Ishikawa (cell line): Measurements from ENCODE around the gene PEX11G.

ENCODE experiments used
- CEBPB ChIP-seq: IDR thresholded peaks from 2 replicates; pipeline ENCODE4 v1.6.1; 2012
- EGR1 ChIP-seq: IDR thresholded peaks from 2 replicates; pipeline ENCODE4 v1.6.1; 2012
- EP300 ChIP-seq: IDR thresholded peaks from 2 replicates; pipeline ENCODE4 v1.6.1; 2012; ENCODE audit warnings: borderline replicate concordance
- FOXM1 ChIP-seq: IDR thresholded peaks from 2 replicates; pipeline ENCODE4 v1.6.1; 2012; ENCODE audit warnings: low read depth, borderline replicate concordance
- RAD21 ChIP-seq: IDR thresholded peaks from 2 replicates; pipeline ENCODE4 v1.6.1; 2012; ENCODE audit warnings: low read depth
- TAF1 ChIP-seq: IDR thresholded peaks from 2 replicates; pipeline ENCODE4 v1.6.1; 2012; ENCODE audit warnings: low read depth, mild to moderate bottlenecking
- ZBTB7A ChIP-seq: IDR thresholded peaks from 2 replicates; pipeline ENCODE4 v1.6.1; 2012; ENCODE audit warnings: low read depth

GRCh38 chr19:7442423-7442822, 46.4 kb downstream of the PEX11G start:
- TF ChIP-seq RAD21 = no peak
- TF ChIP-seq ZBTB7A = no peak
- no peak for TF ChIP-seq TAF1
- no peak for TF ChIP-seq EP300
- TF ChIP-seq CEBPB = no peak
- TF ChIP-seq FOXM1 = no peak
- TF ChIP-seq EGR1 = no peak
